HG02870 (cell line): ENCODE data around the gene TMEM53.

ENCODE experiments used
- ATAC-seq: cut with Tn5 transposase; IDR thresholded peaks from one replicate; pipeline ENCODE4 v1.9.1; 2021; ENCODE audit warnings: mild to moderate bottlenecking, moderate library complexity; ENCODE audit not compliant: unreplicated experiment

Gene TMEM53

DNA sequence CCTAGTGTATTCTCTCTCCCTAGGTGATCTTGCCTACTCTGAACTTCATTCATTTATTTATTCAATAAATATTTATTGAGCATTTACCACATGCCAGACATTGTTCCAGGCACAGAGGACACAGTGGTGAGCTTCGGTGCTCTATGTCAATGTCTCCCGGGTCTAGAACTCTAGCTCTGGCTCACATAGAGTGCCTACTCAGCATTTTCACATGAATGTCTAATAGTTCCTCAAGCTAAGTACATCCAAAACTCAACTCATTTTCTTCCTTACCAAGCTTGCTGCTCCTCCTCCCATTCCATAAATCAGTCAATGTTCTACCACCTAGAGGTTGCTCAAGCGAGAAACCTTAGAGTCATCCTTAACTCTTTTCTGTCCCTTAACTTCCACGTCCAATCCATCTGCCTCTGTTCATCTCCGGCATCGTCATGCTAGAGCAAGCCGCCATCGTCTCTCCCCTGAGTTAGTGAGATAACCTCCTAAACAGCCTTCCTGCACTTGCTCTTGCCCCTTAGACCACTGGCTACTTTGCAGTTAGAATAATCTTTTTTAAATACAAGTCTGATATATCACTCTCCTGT lies 67.5 kb downstream of the TMEM53 start:
- no peak for ATAC-seq

- no peak for ATAC-seq
Observed at GRCh38 chr1:44605914-44606615, 68.2 kb downstream of the TMEM53 start.

DNA sequence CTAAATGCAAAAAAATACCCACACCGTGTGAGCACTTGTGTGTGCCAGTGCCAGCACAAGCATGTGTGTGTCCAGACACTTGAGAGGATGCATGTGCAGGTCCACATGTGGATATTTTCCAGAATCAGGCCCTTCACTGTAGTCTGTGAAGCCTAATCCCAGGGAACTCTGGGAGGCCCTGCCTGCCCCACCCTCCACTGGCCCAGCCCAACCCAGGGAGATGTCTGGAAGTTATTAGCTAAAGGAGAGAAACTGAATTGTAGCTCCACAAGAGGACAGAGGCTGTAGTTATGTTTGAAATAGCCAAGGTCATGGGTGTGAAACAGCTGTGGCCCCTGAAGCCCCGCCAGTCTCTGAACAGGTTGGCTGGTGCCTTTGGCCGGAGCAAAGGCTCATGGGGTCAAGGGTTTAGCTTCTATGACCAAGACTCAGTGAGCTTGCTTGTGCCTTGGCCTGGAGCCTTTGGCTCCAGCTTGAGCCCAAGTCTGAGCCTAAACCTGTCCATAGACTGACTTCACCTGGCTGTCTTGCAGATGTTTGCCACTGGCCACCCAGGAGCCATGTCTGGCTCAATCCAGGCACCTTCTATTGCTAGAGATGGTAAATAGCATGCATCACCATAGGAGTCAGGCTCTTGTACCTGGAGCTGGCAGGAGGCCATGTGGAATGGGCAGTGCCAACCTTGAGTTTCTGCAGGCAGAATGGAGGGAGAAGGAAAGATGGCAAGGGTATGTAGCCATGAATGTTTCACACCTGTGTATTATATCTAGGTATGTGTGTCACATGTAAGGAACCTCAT lies 69.9 kb downstream of the TMEM53 start:
- ATAC-seq = no peak

- ATAC-seq = no peak
Observed at GRCh38 chr1:44603718-44604117, 70.6 kb downstream of the TMEM53 start.
